Activated naive CD4-positive, alpha-beta T cell treated with anti-CD3 and anti-CD28 coated beads for 36 hours (primary cell): ENCODE measurements around the gene ADAMTS3. TPM values are rescaled to one million over a fixed set of nuclear protein-coding genes. Genes with fewer than 3 reads are reported as not detected.

Source experiments
- CTCF ChIA-PET: fragments of 350-600 bp; sonication (Branson Sonifier 250); formaldehyde crosslinking; loops from one replicate; lab custom pipeline; 2021; ENCODE audit warnings: antibody characterized with exemption; lab: Charles Lee
- DNase-seq: peaks from one replicate; pipeline ENCODE4 v3.0.0-alpha.2; 2020
- H3K27ac Mint-ChIP-seq: one replicate; pipeline ENCODE4 v1.8.0; 2021; ENCODE audit warnings: mild to moderate bottlenecking, mixed read lengths
- H3K27me3 Mint-ChIP-seq: one replicate; pipeline ENCODE4 v1.8.0; 2021; ENCODE audit warnings: low read depth, mixed read lengths
- H3K36me3 Mint-ChIP-seq: one replicate; pipeline ENCODE4 v1.8.0; 2021; ENCODE audit warnings: low read depth, mixed read lengths
- H3K4me1 Mint-ChIP-seq: one replicate; pipeline ENCODE4 v1.8.0; 2021; ENCODE audit warnings: low read depth, mixed read lengths
- H3K4me3 Mint-ChIP-seq: one replicate; pipeline ENCODE4 v1.8.0; 2021; ENCODE audit warnings: mild to moderate bottlenecking, moderate library complexity, mixed read lengths
- H3K9me3 Mint-ChIP-seq: one replicate; pipeline ENCODE4 v1.8.0; 2021; ENCODE audit warnings: mixed read lengths
- intact Hi-C: fragments of 100-400 bp; cut with micrococcal nuclease; formaldehyde crosslinking; loops from one replicate; pipeline ENCODE4 v1.15.1; 2023
- total RNA-seq, 2 experiments: library from RNA; stranded (reverse); gene quantifications; one replicate each; pipeline ENCODE4 v1.2.3, GENCODE V29; 2021

The ADAMTS3 gene
- total RNA-seq, 2 experiments from 2014 or later, result not detected

GRCh38 chr4:72378901-72379300 is 190.1 kb downstream of the ADAMTS3 start:
- Mint-ChIP-seq H3K27ac (no peak overlapping the region), H3K36me3 (no peaks in the 10 kb centered on the region), H3K27me3 (no peaks in the 10 kb centered on the region), H3K9me3 (no peaks in the 10 kb centered on the region), H3K4me1 (no peaks in the 10 kb centered on the region), H3K4me3 (no peak overlapping the region)
- intact Hi-C loops, result no loop called here
- DNase-seq, result no peak
- CTCF ChIA-PET, result interaction anchor here (0.7 kb wide), 1 partner anchor 1160 kb away, joined by 3 read pairs; no protein-coding TSS in a partner anchor

- H3K4me1 Mint-ChIP-seq, result no peaks in the 10 kb centered on the region
- no peak overlapping the region for H3K4me3 Mint-ChIP-seq
- H3K27me3 Mint-ChIP-seq, result no peaks in the 10 kb centered on the region
- no peaks in the 10 kb centered on the region for H3K9me3 Mint-ChIP-seq
- H3K36me3 Mint-ChIP-seq, result no peaks in the 10 kb centered on the region
- CTCF ChIA-PET, result no interaction called here
- intact Hi-C loops, result no loop called here
- no peak overlapping the region for H3K27ac Mint-ChIP-seq
- no peak for DNase-seq
Measured at GRCh38 chr4:72377491-72378194, 191.4 kb downstream of the ADAMTS3 start.

GRCh38 chr4:72376901-72377300 is 192.1 kb downstream of the ADAMTS3 start:
- Mint-ChIP-seq H3K27me3 (no peaks in the 10 kb centered on the region), H3K36me3 (no peaks in the 10 kb centered on the region), H3K9me3 (no peaks in the 10 kb centered on the region), H3K4me1 (no peaks in the 10 kb centered on the region), H3K4me3 (no peak overlapping the region), H3K27ac (no peak overlapping the region)
- CTCF ChIA-PET, result no interaction called here
- intact Hi-C loops, result no loop called here
- no peak for DNase-seq

- intact Hi-C loops, result no loop called here
- Mint-ChIP-seq H3K27me3 (no peaks in the 10 kb centered on the region), H3K36me3 (no peaks in the 10 kb centered on the region), H3K9me3 (no peaks in the 10 kb centered on the region), H3K4me3 (no peak overlapping the region), H3K27ac (no peak overlapping the region), H3K4me1 (no peaks in the 10 kb centered on the region)
- CTCF ChIA-PET, result no interaction called here
- DNase-seq, result no peak
Measured at GRCh38 chr4:72375073-72375736, 193.8 kb downstream of the ADAMTS3 start.

- Mint-ChIP-seq H3K4me3 (no peak overlapping the region), H3K27me3 (no peaks in the 10 kb centered on the region), H3K36me3 (no peaks in the 10 kb centered on the region), H3K9me3 (no peaks in the 10 kb centered on the region), H3K27ac (no peak overlapping the region), H3K4me1 (no peaks in the 10 kb centered on the region)
- DNase-seq, result no peak
- CTCF ChIA-PET, result no interaction called here
- intact Hi-C loops, result no loop called here
Measured at GRCh38 chr4:72374159-72374558, 194.9 kb downstream of the ADAMTS3 start.

- intact Hi-C loops, result no loop called here
- Mint-ChIP-seq H3K9me3 (no peaks in the 10 kb centered on the region), H3K36me3 (no peaks in the 10 kb centered on the region), H3K4me1 (no peaks in the 10 kb centered on the region), H3K4me3 (no peak overlapping the region), H3K27ac (no peak overlapping the region), H3K27me3 (no peaks in the 10 kb centered on the region)
- CTCF ChIA-PET, result no interaction called here
- DNase-seq, result no peak
Measured at GRCh38 chr4:72366601-72367000, 202.4 kb downstream of the ADAMTS3 start.

- no peak for DNase-seq
- Mint-ChIP-seq H3K36me3 (no peaks in the 10 kb centered on the region), H3K9me3 (no peaks in the 10 kb centered on the region), H3K27ac (no peak overlapping the region), H3K4me1 (no peaks in the 10 kb centered on the region), H3K4me3 (no peak overlapping the region), H3K27me3 (no peaks in the 10 kb centered on the region)
- intact Hi-C loops, result no loop called here
- CTCF ChIA-PET, result no interaction called here
Measured at GRCh38 chr4:72365981-72366380, 203.0 kb downstream of the ADAMTS3 start.

GRCh38 chr4:72365016-72365415 is 204.0 kb downstream of the ADAMTS3 start:
- no peak overlapping the region for H3K4me3 Mint-ChIP-seq
- no peak for DNase-seq
- H3K36me3 Mint-ChIP-seq, result no peaks in the 10 kb centered on the region
- H3K9me3 Mint-ChIP-seq, result no peaks in the 10 kb centered on the region
- H3K27me3 Mint-ChIP-seq, result no peaks in the 10 kb centered on the region
- no peak overlapping the region for H3K27ac Mint-ChIP-seq
- H3K4me1 Mint-ChIP-seq, result no peaks in the 10 kb centered on the region
- CTCF ChIA-PET, result no interaction called here
- intact Hi-C loops, result no loop called here

- Mint-ChIP-seq H3K36me3 (no peaks in the 10 kb centered on the region), H3K4me1 (no peaks in the 10 kb centered on the region), H3K27ac (no peak overlapping the region), H3K9me3 (no peaks in the 10 kb centered on the region), H3K27me3 (peaks cover 2% of the 10 kb centered on the region), H3K4me3 (no peak overlapping the region)
- CTCF ChIA-PET, result no interaction called here
- intact Hi-C loops, result no loop called here
- DNase-seq, result no peak
Measured at GRCh38 chr4:72360075-72360474, 208.9 kb downstream of the ADAMTS3 start.

GRCh38 chr4:72358483-72358882 is 210.5 kb downstream of the ADAMTS3 start:
- H3K36me3 Mint-ChIP-seq, result no peaks in the 10 kb centered on the region
- intact Hi-C loops, result no loop called here
- DNase-seq, result no peak
- no peak overlapping the region for H3K4me3 Mint-ChIP-seq
- H3K9me3 Mint-ChIP-seq, result no peaks in the 10 kb centered on the region
- H3K27ac Mint-ChIP-seq, result no peak overlapping the region
- H3K27me3 Mint-ChIP-seq, result peaks cover 2% of the 10 kb centered on the region
- CTCF ChIA-PET, result no interaction called here
- no peaks in the 10 kb centered on the region for H3K4me1 Mint-ChIP-seq

GRCh38 chr4:72357908-72358307 is 211.1 kb downstream of the ADAMTS3 start:
- Mint-ChIP-seq H3K27me3 (peaks cover 2% of the 10 kb centered on the region), H3K4me3 (no peak overlapping the region), H3K36me3 (no peaks in the 10 kb centered on the region), H3K9me3 (no peaks in the 10 kb centered on the region), H3K27ac (no peak overlapping the region), H3K4me1 (no peaks in the 10 kb centered on the region)
- intact Hi-C loops, result no loop called here
- no peak for DNase-seq
- CTCF ChIA-PET, result no interaction called here

GRCh38 chr4:72352711-72353110 is 216.3 kb downstream of the ADAMTS3 start:
- Mint-ChIP-seq H3K4me1 (no peaks in the 10 kb centered on the region), H3K27me3 (peaks cover 2% of the 10 kb centered on the region), H3K36me3 (no peaks in the 10 kb centered on the region), H3K9me3 (no peaks in the 10 kb centered on the region), H3K4me3 (no peak overlapping the region), H3K27ac (no peak overlapping the region)
- CTCF ChIA-PET, result no interaction called here
- DNase-seq, result no peak
- intact Hi-C loops, result no loop called here

GRCh38 chr4:72351521-72351920 is 217.5 kb downstream of the ADAMTS3 start:
- no peaks in the 10 kb centered on the region for H3K4me1 Mint-ChIP-seq
- peaks cover 2% of the 10 kb centered on the region for H3K27me3 Mint-ChIP-seq
- no peak overlapping the region for H3K27ac Mint-ChIP-seq
- no peak for DNase-seq
- H3K36me3 Mint-ChIP-seq, result no peaks in the 10 kb centered on the region
- no peaks in the 10 kb centered on the region for H3K9me3 Mint-ChIP-seq
- H3K4me3 Mint-ChIP-seq, result no peak overlapping the region
- intact Hi-C loops, result no loop called here
- CTCF ChIA-PET, result no interaction called here
